Stimulated activated CD4-positive, alpha-beta T cell treated with anti-CD3 and anti-CD28 coated beads, Interleukin-4, amount 100 ng/mL, for 4 hours (primary cell): Measurements from ENCODE around the gene CUL3.
"Not testable (repeated sequence)": the region's sequence is repeated elsewhere in the genome, so short reads cannot be mapped to it uniquely, and the experiment has no call there.

ENCODE experiments used
- DNase-seq, 2 experiments: peaks; one replicate each; pipeline ENCODE4 v3.0.0-alpha.2; 2020

The CUL3 gene

DNA sequence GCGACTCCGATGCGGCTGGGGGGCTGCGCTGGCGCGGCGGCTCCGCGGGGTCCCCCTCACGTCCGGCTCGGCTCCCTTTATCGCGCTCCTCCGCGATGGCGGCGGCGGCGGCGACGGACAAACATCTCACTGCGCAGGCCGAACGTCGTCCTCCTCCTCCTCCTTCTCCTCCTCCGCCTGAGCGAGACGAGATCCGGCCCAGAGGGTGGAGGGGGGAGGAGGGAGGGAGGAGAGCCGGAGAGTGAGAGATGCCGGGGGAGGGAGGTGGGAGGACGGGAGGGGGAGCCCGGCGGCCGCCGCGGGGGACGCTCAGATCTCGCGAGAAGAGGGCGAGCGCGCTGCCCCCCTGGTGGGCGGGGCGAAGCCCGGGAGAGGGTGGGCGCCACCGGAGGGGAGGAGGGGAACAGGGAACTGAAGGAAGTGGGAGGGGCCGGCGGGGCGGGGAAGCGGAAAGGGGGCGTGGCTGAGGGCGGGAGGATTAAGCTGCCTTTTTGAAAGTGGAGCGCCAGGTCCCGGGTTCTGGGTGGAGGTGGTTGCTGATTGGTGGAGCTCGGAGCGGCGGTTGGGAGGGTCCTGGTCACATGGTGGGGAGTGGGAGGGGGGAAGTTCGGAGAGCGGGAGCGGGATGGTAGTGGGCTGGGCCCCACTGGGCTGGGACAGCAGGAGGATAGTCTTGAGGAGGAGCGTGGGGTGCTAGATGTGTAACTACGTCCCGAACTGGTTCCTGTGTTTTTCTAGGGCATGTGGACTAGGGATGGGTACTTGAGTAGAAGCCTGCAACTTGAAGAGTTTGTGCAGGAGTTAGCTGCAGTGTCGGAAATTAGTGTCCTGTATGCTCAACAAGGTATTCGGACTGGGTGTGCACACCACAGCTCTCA is at the start of gene CUL3:
Gene CUL3 (minus strand): TSS at position 153 of the 878 bp plus-strand sequence. CDS start 354 bp downstream, outside the sequence.
- DNase-seq: peak; percentile 99 to 100

DNA sequence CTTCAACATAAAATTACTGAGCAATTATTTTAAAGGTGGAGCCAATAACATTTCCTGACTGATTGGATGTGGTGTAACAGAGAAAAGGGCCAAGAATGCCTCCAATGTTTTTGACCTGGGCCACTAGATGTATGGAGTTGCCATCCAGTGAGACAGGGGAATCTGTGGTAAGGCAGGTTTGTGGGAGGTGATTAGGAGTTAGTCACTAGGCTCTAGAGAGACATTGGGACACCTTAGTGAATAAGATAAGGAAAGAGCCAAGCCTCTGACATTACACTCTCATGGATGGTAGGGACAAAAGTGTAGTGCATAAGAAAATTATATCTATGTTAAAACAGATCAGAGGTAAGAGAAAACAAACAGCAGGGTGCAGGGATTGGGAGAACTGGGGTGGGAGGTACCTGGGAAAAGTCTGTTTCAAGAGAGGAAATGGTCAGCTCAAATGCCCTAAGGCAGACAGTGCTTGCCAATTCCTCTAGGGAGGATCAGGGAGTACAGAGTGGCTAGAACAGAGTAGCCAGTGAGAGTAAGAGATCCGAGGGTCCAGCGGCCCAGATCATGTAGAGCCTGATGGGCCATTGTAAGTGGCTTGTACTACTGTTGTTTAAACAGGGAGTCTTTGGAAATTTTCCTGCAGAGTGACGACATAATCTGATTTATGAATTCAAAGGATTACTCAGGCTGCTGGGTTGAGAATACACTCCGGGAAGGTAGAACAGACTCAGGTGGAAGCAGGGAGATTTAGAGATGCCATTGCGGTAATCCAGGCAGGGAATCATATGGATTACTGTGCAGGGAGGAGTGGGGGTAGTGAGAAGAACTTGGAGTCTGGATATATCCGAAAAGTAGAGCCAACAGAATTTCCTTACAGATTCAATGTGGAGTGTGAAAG is 45.7 kb upstream of the CUL3 start:
- DNase-seq: no peak

DNA sequence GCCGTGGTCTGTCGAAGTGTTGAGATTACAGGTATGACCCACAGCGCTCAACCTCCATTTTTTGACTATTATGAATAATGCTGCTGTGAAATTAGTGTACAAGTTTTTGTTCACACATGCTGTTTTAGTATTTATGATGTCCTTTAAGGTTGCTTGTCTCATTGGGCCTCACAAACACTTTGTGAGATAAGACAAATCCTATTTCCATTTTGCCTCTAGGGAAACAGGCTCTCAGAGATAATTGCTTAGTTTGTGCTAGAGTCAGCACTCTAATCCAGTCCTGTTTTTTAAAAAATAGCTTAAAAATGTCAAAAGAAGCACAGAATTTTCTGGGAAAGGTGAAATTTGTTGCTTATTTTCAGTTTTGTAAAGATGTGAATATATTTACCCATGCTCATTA is 43.3 kb upstream of the CUL3 start:
- DNase-seq: no peak

DNA sequence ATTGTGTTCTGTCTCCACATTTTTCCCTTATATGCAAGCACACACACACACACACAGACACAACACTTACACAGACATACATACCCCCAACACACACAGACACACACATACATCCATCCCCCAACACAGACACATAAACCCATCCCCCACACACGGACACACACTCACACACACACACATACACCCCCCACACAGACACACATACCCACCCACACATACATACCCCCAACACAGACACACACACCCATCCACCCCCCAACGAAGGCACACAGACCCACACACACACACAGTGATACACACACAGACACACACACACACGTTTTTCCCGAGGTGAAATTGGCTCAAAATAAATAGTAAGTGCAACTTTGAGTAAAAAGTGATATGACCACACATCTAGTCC is 41.6 kb upstream of the CUL3 start:
- DNase-seq: no peak

DNA sequence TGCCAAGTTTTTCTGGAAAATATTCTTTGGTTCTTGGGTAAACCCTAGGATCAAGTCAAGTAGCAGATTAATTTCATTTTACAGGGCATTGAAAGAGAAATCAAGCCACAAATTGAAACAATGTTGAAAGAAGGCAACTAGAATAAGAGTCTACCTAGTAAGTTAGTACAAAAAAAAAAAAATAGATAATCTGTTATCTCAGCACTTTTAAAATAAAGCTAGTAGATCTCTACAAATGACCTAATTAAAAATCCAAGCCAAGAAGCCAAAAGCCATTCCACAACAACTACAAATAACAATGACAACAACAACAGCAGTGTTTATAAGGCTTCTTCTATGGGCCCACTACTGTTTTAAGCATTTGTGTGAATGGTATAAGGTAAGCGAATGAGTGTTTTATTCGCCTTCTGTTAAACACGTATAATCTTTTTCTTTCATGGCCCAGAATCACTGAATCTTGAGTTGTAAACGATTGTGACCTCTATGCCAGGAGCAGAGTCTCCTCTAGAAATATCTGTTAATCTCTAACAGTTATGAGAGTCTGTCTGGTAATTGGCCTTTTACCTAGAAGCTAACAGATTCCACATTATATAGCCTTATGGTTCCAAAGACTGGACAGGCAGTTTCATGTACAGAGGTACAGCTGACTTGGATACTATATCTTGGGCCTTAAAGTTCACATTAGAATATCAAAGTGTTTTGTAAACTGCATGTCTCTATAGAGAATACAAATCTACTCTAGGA is 28.6 kb upstream of the CUL3 start:
- no peak for DNase-seq

DNA sequence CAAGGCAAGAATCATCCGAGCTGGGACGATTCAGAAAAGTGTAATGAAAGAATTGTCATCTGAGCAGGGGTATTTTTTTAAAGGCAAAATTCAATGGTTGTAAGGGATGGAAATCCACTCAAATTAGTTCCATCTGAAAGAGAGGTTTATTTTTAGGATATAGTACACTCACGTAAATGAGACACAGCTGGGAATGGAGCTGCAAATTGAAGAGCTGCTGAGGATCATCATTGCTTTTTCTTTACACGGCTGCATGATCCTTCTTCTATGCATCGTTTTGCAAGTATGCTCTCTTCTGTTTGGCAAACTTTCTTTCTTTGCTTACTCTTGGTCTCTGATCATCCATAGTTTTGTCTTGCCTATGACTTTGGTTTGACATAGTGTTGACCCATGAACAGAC is 27.4 kb upstream of the CUL3 start:
- DNase-seq: no peak

DNA sequence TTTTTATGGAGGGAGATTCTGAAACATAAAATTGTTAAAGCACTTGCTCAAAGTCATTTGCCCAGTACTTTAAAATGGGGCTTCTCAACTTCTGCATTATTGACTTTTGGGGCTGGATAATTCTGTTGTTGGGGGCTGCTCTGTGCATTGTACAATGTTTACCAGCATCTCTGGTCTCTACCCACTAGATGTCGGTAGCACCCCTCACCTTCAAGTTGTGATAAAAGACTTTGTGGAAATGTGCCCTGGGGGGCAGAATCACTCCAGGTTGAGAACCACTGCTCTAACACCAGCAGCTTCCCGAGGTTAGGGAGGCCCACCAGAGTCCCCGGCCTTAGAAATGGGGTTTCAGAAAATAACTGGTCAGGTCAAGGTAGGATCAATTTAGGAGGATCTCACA is 26.8 kb upstream of the CUL3 start:
- DNase-seq: no peak

DNA sequence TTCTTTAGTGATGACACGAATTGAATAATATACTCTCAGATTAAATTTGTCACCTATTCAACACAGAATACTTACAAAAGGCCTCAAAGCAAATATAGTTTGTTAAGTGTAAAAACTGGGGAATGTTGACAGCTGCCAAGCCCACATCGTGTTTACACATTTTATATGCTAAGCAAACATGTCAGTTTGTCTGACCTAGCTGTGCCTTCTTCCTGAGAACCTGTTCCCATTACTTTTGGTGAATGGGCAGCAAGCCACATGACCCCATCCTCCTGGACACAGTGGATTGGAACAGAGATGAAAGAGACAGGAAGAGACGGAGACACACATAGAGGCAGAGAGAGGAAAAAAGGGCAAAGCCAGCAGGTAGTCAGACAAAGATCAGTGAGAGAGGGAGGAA is 22.9 kb upstream of the CUL3 start:
- DNase-seq: no peak

DNA sequence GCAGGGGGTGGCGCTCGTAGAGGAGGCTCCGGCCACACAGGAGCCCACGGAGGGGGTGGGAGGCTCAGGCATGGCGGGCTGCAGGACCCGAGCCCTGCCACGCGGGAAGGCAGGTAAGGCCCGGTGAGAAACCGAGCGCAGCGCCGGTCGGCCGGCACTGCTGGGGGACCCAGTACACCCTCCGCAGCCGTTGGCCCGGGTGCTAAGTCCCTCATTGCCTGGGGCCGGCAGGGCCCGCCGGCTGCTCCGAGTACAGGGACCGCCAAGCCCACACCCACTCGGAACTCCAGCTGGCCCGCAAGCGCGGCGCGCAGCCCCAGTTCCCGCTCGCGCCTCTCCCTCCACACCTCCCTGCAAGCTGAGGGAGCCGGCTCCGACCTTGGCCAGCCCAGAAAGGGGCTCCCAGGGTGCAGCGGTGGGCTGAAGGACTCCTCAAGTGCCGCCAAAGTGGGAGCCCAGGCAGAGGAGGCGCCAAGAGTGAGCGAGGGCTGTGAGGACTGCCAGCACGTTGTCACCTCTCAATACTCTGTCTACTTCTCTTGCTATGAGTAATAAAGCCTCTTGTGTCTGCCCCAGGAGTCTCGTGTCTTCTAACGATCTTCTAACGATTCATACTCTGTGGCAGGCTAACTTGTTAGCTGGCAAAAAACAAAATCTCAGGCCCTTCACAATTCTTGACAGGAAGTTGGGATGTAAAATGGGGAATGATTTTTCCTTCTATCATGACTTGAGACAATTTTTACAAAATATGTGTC is 18.8 kb upstream of the CUL3 start:
- DNase-seq: not testable (repeated sequence)

DNA sequence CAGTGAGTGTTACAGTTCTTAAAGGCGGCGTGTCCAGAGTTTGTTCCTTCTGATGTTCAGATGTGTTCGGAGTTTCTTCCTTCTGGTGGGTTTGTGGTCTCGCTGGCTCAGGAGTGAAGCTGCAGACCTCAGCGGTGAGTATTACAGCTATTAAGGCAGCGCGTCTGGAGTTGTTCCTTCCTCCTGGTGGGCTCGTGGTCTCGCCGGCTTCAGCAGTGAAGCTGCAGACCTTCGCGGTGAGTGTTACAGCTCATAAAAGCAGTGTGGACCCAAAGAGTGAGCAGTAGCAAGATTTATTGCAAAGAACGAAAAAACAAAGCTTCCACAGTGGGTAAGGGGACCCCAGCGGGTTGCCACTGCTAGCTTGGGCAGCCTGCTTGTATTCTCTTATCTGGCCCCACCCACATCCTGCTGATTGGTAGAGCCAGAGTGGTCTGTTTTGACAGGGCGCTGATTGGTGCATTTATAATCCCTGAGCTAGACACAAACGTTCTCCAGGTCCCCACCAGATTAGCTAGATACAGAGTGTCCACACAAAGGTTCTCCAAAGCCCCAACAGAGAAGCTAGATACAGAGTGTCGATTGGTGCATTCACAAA is 17.7 kb upstream of the CUL3 start:
- peak in 1 of 2 experiments; percentile 3 for DNase-seq

DNA sequence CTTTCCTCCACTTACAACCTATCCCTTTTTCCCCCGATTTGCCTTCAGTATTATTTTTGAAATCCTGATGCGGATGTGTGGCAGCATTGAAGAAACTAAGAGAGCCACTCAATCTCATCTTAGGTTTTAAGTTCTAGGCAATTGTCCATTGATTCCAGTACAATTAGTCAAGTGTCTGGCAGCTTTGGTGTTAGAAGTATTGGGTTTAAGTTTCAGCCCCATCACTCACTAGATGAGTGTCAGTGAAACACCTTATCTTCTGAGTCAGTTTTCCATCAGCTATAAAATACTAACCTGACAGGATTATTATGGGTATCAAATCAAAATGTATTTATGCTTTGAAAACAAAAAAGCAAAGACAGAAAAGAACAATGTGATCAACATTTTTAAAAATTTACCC is 16.8 kb upstream of the CUL3 start:
- DNase-seq: no peak

DNA sequence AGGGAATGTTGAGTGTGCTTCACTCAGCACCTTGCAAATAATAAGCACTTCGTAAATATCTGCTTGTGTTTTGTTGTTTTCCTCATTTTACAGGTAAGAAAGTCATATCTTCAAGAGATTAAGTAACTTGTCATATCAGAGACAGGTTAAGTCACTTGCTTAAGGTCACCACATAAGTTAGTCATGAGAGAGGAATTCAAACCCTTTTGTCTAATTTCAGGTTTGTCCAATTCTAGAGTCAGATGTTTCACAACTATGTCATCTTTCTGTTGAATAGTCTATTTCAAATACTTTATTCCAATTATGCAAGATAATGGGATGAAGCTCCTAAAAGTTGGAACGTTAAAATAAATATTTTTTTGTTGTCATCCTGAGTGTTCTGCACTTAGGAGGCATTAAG is 13.5 kb upstream of the CUL3 start:
- no peak for DNase-seq

DNA sequence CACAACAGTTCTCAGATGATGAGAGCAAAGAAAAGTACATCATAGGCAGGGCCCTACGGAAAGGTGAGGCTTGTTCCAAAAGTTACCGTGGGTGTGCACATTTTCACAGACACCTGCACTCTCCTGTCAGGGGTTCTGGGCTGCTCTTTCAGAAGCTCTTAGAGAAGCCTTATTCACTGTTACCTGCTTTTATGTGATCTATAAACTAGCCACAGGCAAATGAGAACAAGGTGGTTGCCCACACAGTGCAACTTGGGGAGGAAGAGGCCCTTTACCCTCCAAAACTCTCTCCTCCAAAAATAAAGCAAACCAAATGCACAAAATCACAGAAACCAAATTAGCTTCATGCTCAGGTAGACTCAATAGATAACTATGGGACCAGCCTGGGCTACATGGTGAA is 11.1 kb upstream of the CUL3 start:
- no peak for DNase-seq

DNA sequence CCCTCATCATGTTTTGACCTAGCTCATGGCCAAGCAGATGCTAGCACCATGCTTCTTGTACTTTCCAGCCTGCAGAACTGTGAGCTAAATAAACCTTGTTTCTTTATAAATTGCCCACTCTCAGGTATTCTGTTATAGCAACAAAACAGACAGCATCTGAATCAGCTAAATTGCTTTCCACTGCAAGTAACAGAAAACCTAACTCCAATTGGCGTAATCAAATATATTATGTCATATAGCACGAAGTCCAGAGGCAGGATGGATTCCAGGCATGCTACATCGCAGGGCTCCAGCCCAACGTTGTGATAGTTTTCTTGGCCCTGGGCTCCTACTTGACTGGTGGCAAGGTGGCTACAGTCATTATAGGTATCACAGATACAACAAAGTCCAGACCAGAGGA is 10.4 kb upstream of the CUL3 start:
- DNase-seq: no peak

DNA sequence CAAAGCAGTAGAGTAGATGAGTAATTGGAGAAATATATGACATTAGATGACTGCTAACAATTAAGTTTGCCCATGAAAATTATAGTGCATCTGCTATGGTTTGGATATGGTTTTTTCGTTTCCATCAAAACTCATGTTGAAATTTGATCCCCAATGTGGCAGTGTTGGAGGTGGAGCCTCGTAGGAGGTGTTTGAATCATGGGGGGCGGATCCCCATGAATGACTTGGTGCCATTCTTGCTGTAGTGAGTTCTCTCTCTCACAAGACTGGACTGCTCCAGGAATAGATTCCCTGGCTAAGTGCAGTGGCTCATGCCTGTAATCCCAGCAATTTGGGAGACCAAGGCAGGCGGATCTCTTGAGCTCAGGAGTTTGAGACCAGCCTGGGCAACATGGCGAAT is 9.7 kb upstream of the CUL3 start:
- DNase-seq: no peak

DNA sequence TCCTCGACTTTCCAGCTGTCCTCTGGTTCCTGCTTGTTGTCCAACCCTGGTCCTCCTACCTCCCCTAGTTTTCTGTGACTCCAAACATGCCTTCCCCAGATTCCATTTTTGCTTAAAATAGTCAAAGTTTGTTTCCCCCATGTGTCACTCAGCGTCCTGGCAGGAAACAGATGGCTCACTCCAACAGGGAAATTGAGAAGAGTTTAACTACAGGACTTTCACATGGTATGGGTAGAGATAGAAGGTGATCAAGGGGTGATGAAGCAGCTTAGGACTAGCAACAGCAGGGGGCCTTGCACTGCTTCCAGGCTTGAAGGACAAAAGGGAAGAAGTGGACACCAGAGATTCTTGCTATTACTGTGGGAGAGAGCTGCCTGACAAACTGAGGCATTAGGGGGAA is 6.1 kb upstream of the CUL3 start:
- no peak for DNase-seq

DNA sequence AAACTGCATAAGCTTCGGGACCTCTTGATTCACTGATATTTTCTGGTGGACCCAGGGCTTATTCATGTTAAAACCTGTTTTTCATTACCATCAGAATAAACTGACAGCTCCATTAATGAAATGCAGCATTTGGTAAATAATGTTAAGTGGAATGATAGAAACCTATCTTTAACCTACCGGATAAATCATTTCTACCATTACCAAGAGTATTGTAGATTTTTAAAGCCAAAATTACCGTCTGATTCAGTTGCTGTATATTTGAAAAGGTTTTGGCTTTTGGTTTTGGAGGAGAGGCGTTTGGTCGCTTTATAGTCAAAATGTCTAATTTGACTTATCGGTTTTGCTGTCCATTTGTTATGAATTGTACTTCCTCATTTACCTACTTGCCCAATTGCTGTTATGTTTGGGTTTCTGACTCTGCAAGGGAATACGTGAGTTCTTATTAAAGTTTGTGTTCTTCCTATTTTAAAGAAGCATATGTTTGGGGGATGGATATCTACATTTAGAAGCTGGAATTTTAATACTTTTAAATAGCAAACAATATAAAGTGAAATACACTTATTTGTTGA is 1.0 kb upstream of the CUL3 start:
- no peak for DNase-seq

DNA sequence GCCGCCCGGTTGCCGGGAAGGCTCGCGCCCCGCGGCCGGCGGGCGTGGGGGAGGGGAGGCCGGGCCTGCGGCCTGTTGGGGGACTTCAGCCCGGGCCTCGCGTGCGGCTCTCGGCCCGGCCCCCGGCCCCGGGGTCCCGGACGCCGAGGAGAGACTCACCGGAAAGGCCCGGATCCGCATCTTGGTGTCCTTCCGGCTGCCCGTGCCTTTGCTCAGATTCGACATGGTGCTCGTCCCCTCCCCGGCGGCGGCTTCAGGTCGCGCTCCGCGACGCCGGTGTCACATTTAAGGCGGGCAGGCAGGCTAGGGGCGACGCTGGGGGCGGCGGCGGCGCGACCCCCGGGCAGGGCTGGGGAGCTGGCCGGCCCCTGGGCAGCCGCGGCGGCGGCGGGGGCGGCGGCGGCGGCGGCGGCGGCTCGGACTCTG is 365 bp downstream of the CUL3 start:
- DNase-seq: peak; percentile 43 to 53

DNA sequence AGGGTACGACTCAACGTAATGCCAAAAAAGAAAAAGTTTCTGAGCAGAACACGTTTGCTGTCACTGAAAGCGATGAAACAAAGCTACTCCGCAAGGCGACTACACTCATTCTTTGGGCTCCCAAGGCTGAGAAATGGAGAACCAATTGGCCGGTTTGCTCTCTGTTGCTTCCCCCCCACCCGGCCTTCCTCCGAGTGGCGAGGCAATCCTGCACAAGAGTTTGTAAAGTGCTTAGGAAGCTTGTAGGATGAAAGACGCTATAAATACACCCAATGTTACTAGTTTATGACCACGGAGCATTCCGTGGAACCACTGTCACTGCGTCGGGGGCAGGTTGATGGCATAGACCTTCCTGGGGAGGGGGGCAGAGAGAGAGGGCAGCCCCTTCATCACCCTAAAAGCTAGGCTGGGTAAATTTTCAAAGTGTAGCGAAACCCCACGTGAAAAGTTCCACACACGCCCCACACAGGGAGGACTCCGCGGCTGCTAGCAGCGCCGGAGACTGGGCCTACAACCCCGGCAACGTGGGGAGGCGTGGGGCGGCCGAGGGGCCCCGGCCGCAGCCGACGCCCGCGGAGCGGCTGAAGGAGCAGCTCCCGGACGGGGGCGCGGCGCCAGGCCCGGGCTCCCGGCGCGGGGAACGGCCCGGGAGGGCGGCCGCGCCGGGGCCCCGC is 915 bp downstream of the CUL3 start:
- DNase-seq: peak in 1 of 2 experiments; percentile 23

DNA sequence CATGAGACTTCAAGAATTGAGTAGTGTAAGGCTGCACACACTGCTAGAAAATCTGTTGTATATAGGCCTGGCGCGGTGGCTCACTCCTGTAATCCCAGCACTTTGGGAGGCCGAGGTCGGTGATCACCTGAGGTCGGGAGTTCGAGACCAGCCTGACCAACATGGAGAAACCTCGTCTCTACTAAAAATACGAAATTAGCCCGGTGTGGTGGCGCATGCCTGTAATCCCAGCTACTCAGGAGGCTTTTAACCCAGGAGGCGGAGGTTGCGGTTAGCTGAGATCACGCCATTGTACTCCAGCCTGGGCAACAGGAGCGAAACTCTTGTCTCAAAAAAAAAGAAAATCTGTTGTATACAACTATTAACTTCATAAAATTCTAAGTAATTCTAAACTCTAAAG is 2.1 kb downstream of the CUL3 start:
- not testable (repeated sequence) for DNase-seq

DNA sequence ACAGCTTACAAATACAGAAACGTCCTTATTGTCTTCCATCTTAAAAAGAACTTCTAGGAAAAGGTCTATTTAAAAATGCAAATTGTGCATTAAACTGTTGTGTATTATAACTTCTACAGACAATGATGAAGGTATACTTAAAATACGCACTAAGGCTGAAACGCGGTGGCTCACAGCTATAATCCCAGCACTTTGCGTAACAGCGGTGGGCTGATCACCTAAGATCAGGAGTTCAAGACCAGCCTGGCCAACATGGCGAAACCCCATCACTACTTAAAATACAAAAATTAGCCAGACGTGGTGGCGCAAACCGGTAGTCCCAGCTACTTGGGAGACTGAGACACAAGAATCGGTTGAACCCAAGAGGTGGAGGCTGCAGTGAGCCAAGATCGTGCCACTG is 4.9 kb downstream of the CUL3 start:
- DNase-seq: no peak
